HepG2 (cell line): ENCODE data around the gene CTRL. TPM values are rescaled to one million over a fixed set of nuclear protein-coding genes. Genes with fewer than 3 reads are reported as not detected.

Source experiments
- BATF2 ChIP-seq: sonication (generic); formaldehyde crosslinking; IDR thresholded peaks from 2 replicates; pipeline ENCODE4 v1.8.0; 2022; ENCODE audit warnings: mild to moderate bottlenecking, missing genetic modification reagents, moderate library complexity
- CBX5 ChIP-seq: sonication (generic); formaldehyde crosslinking; IDR thresholded peaks from 2 replicates; pipeline ENCODE4 v1.4.0; 2020; ENCODE audit warnings: missing genetic modification reagents, borderline replicate concordance
- DZIP1 ChIP-seq: sonication (generic); formaldehyde crosslinking; IDR thresholded peaks from 2 replicates; pipeline ENCODE4 v1.5.0; 2020; ENCODE audit warnings: mild to moderate bottlenecking, missing genetic modification reagents
- HNRNPLL ChIP-seq: fragments of 200-400 bp; formaldehyde crosslinking; IDR thresholded peaks from 2 replicates; pipeline ENCODE4 v1.6.1; 2017; ENCODE audit warnings: mild to moderate bottlenecking, low read depth, low read length; ENCODE audit not compliant: poor library complexity, severe bottlenecking
- HNRNPUL1 ChIP-seq: fragments of 200-400 bp; formaldehyde crosslinking; IDR thresholded peaks from 2 replicates; pipeline ENCODE4 v1.6.1; 2017; ENCODE audit warnings: low read depth, mild to moderate bottlenecking, low read length, moderate library complexity
- IKZF4 ChIP-seq: sonication (generic); formaldehyde crosslinking; IDR thresholded peaks from 2 replicates; pipeline ENCODE4 v1.5.1; 2020; ENCODE audit warnings: borderline replicate concordance, mild to moderate bottlenecking, low read depth, missing genetic modification reagents; ENCODE audit errors: not compliant biosample characterization
- KLF6 ChIP-seq: IDR thresholded peaks from 2 replicates; pipeline ENCODE4 v1.8.0; 2016; ENCODE audit warnings: missing biosample characterization, missing genetic modification reagents
- NCOA2 ChIP-seq: sonication (generic); formaldehyde crosslinking; IDR thresholded peaks from 2 replicates; pipeline ENCODE4 v1.8.0; 2022; ENCODE audit warnings: inconsistent platforms
- RFX5 ChIP-seq: IDR thresholded peaks from 2 replicates; pipeline ENCODE4 v1.6.1; 2011; ENCODE audit warnings: low read depth, low read length, improper control_type of control experiment
- SETDB1 ChIP-seq: sonication (generic); formaldehyde crosslinking; IDR thresholded peaks from 2 replicates; pipeline ENCODE4 v1.5.1; 2020; ENCODE audit warnings: missing genetic modification reagents, mild to moderate bottlenecking, borderline replicate concordance
- SKIL ChIP-seq: sonication (generic); formaldehyde crosslinking; IDR thresholded peaks from 2 replicates; pipeline ENCODE4 v1.8.0; 2022; ENCODE audit warnings: missing genetic modification reagents, mild to moderate bottlenecking, moderate library complexity, borderline replicate concordance
- TSC22D2 ChIP-seq: sonication (generic); formaldehyde crosslinking; IDR thresholded peaks from 2 replicates; pipeline ENCODE4 v1.5.1; 2020; ENCODE audit warnings: missing genetic modification reagents, mild to moderate bottlenecking, borderline replicate concordance
- ZBTB39 ChIP-seq: sonication (generic); formaldehyde crosslinking; IDR thresholded peaks from 2 replicates; pipeline ENCODE4 v1.5.0; 2020; ENCODE audit warnings: missing genetic modification reagents
- ZKSCAN5 ChIP-seq: sonication (generic); formaldehyde crosslinking; IDR thresholded peaks from 2 replicates; pipeline ENCODE4 v1.5.1; 2020; ENCODE audit warnings: mild to moderate bottlenecking, missing genetic modification reagents
- ZNF224 ChIP-seq: sonication (generic); formaldehyde crosslinking; IDR thresholded peaks from 2 replicates; pipeline ENCODE4 v1.5.0; 2020; ENCODE audit warnings: mild to moderate bottlenecking, missing genetic modification reagents
- ZNF232 ChIP-seq: sonication (generic); formaldehyde crosslinking; IDR thresholded peaks from 2 replicates; pipeline ENCODE4 v1.4.0; 2020; ENCODE audit warnings: missing genetic modification reagents, borderline replicate concordance
- ZNF430 ChIP-seq: sonication (generic); formaldehyde crosslinking; IDR thresholded peaks from 2 replicates; pipeline ENCODE4 v1.9.0; 2021; ENCODE audit warnings: mild to moderate bottlenecking, missing genetic modification reagents
- ZNF678 ChIP-seq: sonication (generic); formaldehyde crosslinking; IDR thresholded peaks from 2 replicates; pipeline ENCODE4 v1.4.0; 2020; ENCODE audit warnings: mild to moderate bottlenecking, missing genetic modification reagents
- polyA plus RNA-seq, 8 experiments: library from polyadenylated mRNA; depleted of rRNA in 3 of 8; stranded (reverse) in 7 of 8; unstranded in 1 of 8; fragments of >200 nt; fragmentation: Illumina TruSeq in 4 of 8; extraction: Trizol in 4 of 8; gene quantifications; 2 replicates each; pipeline versions ENCODE4 v1.2.1 to v1.2.3, GENCODE V29; 2011 to 2016; ENCODE audit warnings: low read depth in 4 of 8, missing spikeins in 1 of 8, mixed read lengths in 1 of 8; ENCODE audit not compliant: insufficient read depth in 1 of 8
- total RNA-seq, 5 experiments: library from RNA; depleted of rRNA; stranded (reverse); fragments of >200 nt; fragmentation: Illumina TruSeq; extraction: Trizol; gene quantifications; 2 replicates each; pipeline ENCODE4 v1.2.3, GENCODE V29; 2016; ENCODE audit warnings: low read depth in 1 of 5
- TF ChIP-seq, protein P1 (sequence below): sonication (generic); formaldehyde crosslinking; conservative IDR thresholded peaks from 2 replicates; pipeline ENCODE4 v1.8.0; 2022; ENCODE audit warnings: low read depth, missing genetic modification reagents

CTRL gene
- total and polyA plus RNA-seq, 2 of the 13 experiments (the other 11 are each of a cell fraction or from before 2014, with no cell fraction given), result 1.9 to 2.7 TPM

DNA sequence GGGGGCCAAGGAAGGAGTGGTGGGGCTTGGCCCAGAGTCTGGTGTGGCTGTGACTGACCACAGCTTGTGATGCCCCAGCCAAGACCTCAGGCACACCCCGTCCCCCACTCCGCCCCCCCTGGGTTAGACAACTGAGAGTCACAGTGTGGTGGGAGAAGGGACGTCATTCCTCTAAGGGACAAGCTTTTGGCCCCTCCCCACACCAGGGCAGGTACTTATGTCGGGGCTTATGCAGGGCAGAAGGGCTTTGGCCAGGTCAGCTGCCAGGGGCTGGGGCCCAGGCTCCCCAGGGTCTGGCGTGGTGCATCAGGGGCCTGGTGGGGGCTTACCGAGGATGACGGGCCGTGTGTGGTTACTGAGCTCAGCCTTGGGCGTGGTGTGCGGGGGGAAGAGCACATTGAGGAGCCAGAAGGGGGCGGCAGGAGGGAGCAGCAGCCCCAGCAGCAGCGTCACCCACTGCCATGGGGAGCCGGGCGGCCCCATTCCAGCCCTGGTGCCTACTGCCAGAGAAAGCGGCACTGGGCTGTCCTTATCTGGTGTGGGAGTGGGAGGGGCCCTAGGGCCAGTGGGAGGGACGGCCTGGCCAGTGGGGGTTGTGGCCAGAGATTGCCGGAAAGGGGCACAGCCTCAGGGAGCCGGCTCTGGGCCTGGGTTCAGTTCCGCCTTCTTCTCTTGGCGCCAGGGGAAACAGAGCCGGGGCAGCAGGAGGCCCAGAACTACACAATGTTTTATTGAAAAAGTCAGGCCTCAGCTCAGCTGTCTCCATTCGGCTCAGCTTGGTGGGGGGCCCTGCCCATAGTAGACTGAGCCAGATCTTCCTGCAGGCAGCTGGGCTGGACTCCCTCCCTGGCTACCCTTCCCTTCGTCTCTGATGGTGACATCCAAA lies 12.2 kb upstream of the CTRL start, which contains the start of gene LCAT (continued):
- TF ChIP-seq ZBTB39 (no peak; the same call in 1 of the 2 replicates), IKZF4 (CRISPR knock-in tag) (peak; percentile 33), TSC22D2 (CRISPR knock-in tag) (no peak), HNRNPLL (no peak), NCOA2 (CRISPR knock-in tag) (peak; percentile 64), ZNF224 (0 out of 2 replicates have a peak, but pooled peaks have one; percentile 68), ZNF678 (CRISPR knock-in tag) (no peak), CBX5 (CRISPR knock-in tag) (no peak; the same call in 1 of the 2 replicates), DZIP1 (CRISPR knock-in tag) (no peak), RFX5 (no peak), KLF6 (CRISPR knock-in tag) (no peak), HNRNPUL1 (no peak), BATF2 (CRISPR knock-in tag) (no peak; the same call in 1 of the 2 replicates), SETDB1 (0 out of 2 replicates have a peak, but pooled peaks have one; percentile 51), ZNF232 (no peak), SKIL (CRISPR knock-in tag) (peak; percentile 8; the same call in 1 of the 2 replicates), ZKSCAN5 (CRISPR knock-in tag) (peak; percentile 52), ZNF430 (CRISPR knock-in tag) (peak; percentile 71; the same call in 1 of the 2 replicates)
- TF ChIP-seq, protein P1, sequence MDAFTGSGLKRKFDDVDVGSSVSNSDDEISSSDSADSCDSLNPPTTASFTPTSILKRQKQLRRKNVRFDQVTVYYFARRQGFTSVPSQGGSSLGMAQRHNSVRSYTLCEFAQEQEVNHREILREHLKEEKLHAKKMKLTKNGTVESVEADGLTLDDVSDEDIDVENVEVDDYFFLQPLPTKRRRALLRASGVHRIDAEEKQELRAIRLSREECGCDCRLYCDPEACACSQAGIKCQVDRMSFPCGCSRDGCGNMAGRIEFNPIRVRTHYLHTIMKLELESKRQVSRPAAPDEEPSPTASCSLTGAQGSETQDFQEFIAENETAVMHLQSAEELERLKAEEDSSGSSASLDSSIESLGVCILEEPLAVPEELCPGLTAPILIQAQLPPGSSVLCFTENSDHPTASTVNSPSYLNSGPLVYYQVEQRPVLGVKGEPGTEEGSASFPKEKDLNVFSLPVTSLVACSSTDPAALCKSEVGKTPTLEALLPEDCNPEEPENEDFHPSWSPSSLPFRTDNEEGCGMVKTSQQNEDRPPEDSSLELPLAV, result no peak
